ENCODE data around the gene JAZF1.

The JAZF1 gene

GRCh38 chr7:27998382-27998781 is 182.2 kb downstream of the JAZF1 start:
- DNase-seq: no peak

- DNase-seq: peak; percentile 87
Measured at GRCh38 chr7:27997188-27997707, 183.3 kb downstream of the JAZF1 start.

GRCh38 chr7:27996141-27996540 is 184.5 kb downstream of the JAZF1 start:
- DNase-seq: no peak

- DNase-seq: no peak
Measured at GRCh38 chr7:27995228-27995627, 185.4 kb downstream of the JAZF1 start.

GRCh38 chr7:27994639-27995038 is 186.0 kb downstream of the JAZF1 start:
- DNase-seq: peak; percentile 44

- peak; percentile 71 for DNase-seq
Measured at GRCh38 chr7:27992755-27993493, 187.7 kb downstream of the JAZF1 start.

- DNase-seq: no peak
Measured at GRCh38 chr7:27992097-27992496, 188.5 kb downstream of the JAZF1 start.

GRCh38 chr7:27991006-27991528 is 189.5 kb downstream of the JAZF1 start:
- DNase-seq: no peak

GRCh38 chr7:27976531-27976930 is 204.1 kb downstream of the JAZF1 start:
- DNase-seq: no peak

- DNase-seq: no peak
Measured at GRCh38 chr7:27973625-27974024, 207.0 kb downstream of the JAZF1 start.

GRCh38 chr7:27972276-27972675 is 208.3 kb downstream of the JAZF1 start:
- DNase-seq: no peak

GRCh38 chr7:27971171-27971812 is 209.3 kb downstream of the JAZF1 start:
- DNase-seq: no peak

GRCh38 chr7:27970350-27970749 is 210.2 kb downstream of the JAZF1 start:
- DNase-seq: no peak

GRCh38 chr7:27969346-27969745 is 211.2 kb downstream of the JAZF1 start:
- no peak for DNase-seq

- DNase-seq: no peak
Measured at GRCh38 chr7:27967639-27968038, 213.0 kb downstream of the JAZF1 start.

- DNase-seq: no peak
Measured at GRCh38 chr7:27966219-27966780, 214.3 kb downstream of the JAZF1 start.

- no peak for DNase-seq
Measured at GRCh38 chr7:27965650-27966049, 214.9 kb downstream of the JAZF1 start.

- no peak for DNase-seq
Measured at GRCh38 chr7:27964820-27965219, 215.8 kb downstream of the JAZF1 start.

GRCh38 chr7:27963056-27963455 is 217.5 kb downstream of the JAZF1 start:
- DNase-seq: no peak

GRCh38 chr7:27962273-27962672 is 218.3 kb downstream of the JAZF1 start:
- DNase-seq: no peak

- no peak for DNase-seq
Measured at GRCh38 chr7:27961255-27961654, 219.3 kb downstream of the JAZF1 start.

- no peak for DNase-seq
Measured at GRCh38 chr7:27960415-27960814, 220.2 kb downstream of the JAZF1 start.

GRCh38 chr7:27958933-27959548 is 221.6 kb downstream of the JAZF1 start:
- DNase-seq: no peak

All from NCI-H1092 (cell line).